Fibroblast of lung (primary cell): ENCODE data around the gene DUOX2.

Source experiments
- CTCF ChIP-seq, 2 donors: IDR thresholded peaks in 1 of 2; conservative IDR thresholded peaks in 1 of 2; 1 replicate in 1 of 2; 2 replicates in 1 of 2; pipeline ENCODE4 v1.5.1; 2011 to 2012; ENCODE audit warnings: low read length in 2 of 2, control low read depth in 1 of 2, inconsistent platforms in 1 of 2, low read depth in 1 of 2, mild to moderate bottlenecking in 1 of 2
- EZH2 ChIP-seq: IDR thresholded peaks from 2 replicates; pipeline ENCODE4 v1.5.1; 2012; ENCODE audit warnings: low read length, control low read depth, mild to moderate bottlenecking; ENCODE audit errors: missing control alignments

DNA sequence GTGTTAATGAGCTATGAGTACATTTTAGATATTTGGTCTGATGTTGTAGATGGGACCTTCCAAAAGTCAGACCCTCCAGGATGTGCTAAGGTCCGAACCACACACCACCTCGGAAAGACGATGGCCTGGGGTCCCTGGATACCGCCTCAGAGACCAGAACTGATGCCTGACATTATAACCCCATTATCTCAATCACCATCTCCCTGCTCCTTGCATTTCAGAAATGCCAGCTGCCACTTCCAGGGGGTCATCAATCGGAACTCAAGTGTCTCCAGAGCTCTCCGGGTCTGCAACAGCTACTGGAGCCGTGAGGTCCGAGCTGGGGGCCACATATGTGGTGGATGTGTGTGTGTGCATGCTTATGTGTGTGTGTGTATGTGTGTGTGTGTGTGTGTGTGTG lies 23.7 kb upstream of the DUOX2 start:
- TF ChIP-seq CTCF (conservative IDR thresholded peaks at IDR 0.05 in 1 of 2, IDR thresholded peaks at IDR 0.05 in 1 of 2; ENCODE audit: low read depth in 1 of 2, low read length in 2 of 2) (no peak), EZH2 (no peak)
